Transverse colon (tissue), 4 donors: ENCODE data around the gene NDUFAF3.

ENCODE experiments used
- CTCF ChIP-seq, 5 experiments: fragments of 200-600 bp in 3 of 5; fragments of 450-650 bp in 2 of 5; sonication (generic) in 3 of 5; IDR thresholded peaks; 1 replicate in 2 of 5; 2 replicates in 3 of 5; pipeline ENCODE4 v1.5.1; 2016 to 2017; ENCODE audit warnings: antibody characterized with exemption in 5 of 5, inconsistent platforms in 3 of 5, mild to moderate bottlenecking in 2 of 5, moderate library complexity in 1 of 5
- EP300 ChIP-seq: sonication (generic); formaldehyde crosslinking; IDR thresholded peaks from one replicate; pipeline ENCODE4 v1.6.1; 2017; ENCODE audit warnings: antibody characterized with exemption, low read depth
- POLR2A ChIP-seq: fragments of 450-650 bp; IDR thresholded peaks from one replicate; pipeline ENCODE4 v1.6.1; 2016; ENCODE audit warnings: antibody characterized with exemption, mild to moderate bottlenecking, moderate library complexity
- POLR2AphosphoS5 ChIP-seq, 3 donors: sonication (generic); formaldehyde crosslinking; IDR thresholded peaks; one replicate each; pipeline ENCODE4 v1.6.1; 2016; ENCODE audit warnings: antibody characterized with exemption in 3 of 3

GRCh38 chr3:48989126-48989795 is 32.7 kb upstream of the NDUFAF3 start:
- TF ChIP-seq EP300: no peak
- TF ChIP-seq POLR2AphosphoS5 (IDR thresholded peaks at IDR 0.05): no peak
- TF ChIP-seq POLR2A: no peak
- TF ChIP-seq CTCF (IDR thresholded peaks at IDR 0.05): no peak
